ENCODE data around the gene TRIP13. TPM values are rescaled to one million over a fixed set of nuclear protein-coding genes. Genes with fewer than 3 reads are reported as not detected.

The TRIP13 gene
- total and polyA plus RNA-seq, 9 of the 15 experiments (the other 6 are each of a cell fraction or from before 2014, with no cell fraction given), result 24.1 to 116 (median 53.2) TPM

DNA sequence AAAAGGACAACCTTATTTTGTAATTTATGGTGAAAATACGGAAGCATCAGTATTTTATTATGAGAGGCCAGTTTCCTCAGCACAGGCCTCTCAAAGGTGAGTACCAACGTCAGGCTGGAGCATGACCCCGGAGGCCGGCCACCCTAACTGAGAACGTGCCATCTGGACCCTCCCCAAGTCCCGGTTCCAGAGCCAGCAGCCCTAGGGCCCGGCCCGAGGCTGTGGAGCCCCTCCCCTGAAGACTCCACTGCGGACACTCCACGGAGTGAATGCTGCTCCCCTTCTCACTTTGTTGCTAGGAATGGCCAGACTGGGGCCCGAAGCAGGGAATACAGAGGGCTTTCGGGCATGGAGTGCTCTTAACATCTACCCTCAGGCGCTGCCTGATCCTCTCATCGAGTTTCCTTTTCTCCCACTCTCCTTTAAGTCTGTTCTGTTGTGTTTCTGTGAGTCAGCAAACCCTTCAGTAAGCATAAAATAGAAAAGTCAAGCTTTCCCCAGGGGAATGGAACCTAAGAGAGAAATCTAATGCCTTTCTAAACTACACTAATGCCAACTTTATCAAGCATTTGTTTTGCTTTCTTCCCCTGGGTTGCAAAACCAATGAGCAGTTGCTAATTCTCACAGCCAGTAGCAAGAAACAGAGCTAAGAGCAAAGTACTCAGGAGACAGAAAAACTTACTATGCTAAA, 4.6 kb upstream of the TRIP13 start:
- intact Hi-C loops (cut with micrococcal nuclease) (no loop called here), in situ Hi-C loops (cut with MboI) (no loop called here)
- DNase-seq (ENCODE audit: extremely low read depth in 1 of 4, low spot score in 3 of 4) (no peak), ATAC-seq (no peak), FAIRE-seq (no peak)
- Histone ChIP-seq H4K20me1 (replicated peaks; ENCODE audit: control insufficient read depth, insufficient read depth, low read length) (peaks cover 20% of the 10 kb centered on the region; the same call in 1 of the 2 replicates), H3K4me2 (ENCODE audit: insufficient read depth, low read length) (no peak overlapping the region), H3K9me1 (ENCODE audit: control insufficient read depth, insufficient read depth, low read length) (no peaks in the 10 kb centered on the region), H2AFZ (ENCODE audit: low read depth, low read length) (no peak overlapping the region), H3K79me2 (ENCODE audit: control insufficient read depth, insufficient read depth, low read length) (peaks cover 100% of the 10 kb centered on the region), H3K4me1 (replicated peaks in 1 of 2; ENCODE audit: control insufficient read depth in 2 of 2, insufficient read depth in 2 of 2, low read length in 2 of 2) (peaks cover 10 to 36% of the 10 kb centered on the region in 2 experiments; a peak in 4 of 5 replicates), H3K36me3 (ENCODE audit: control insufficient read depth, insufficient read depth, low read length) (peaks cover 85% of the 10 kb centered on the region), H3K9me3 (replicated peaks; ENCODE audit: control insufficient read depth, insufficient read depth, low read depth, low read length) (no peaks in the 10 kb centered on the region), H3K27ac (ENCODE audit: extremely low read depth, low read depth, low read length) (no peak overlapping the region), H3K27me3 (ENCODE audit: control insufficient read depth in 2 of 2, insufficient read depth in 2 of 2, low read length in 2 of 2) (no peaks in the 10 kb centered on the region), H3K4me3 (no peak overlapping the region), H3K9ac (ENCODE audit: insufficient read depth in 1 of 2, low read depth in 2 of 2, low read length in 2 of 2) (0 out of 4 replicates have a peak overlapping the region, but pooled peaks of 1 of the 2 experiments have one; percentile 43)
- CTCF ChIA-PET (ENCODE audit: low intra/inter-chr PET ratio), result no interaction called here
- TF ChIP-seq ZNF253 (CRISPR knock-in tag; conservative IDR thresholded peaks at IDR 0.05), result no peak
- TF ChIP-seq, protein P1, sequence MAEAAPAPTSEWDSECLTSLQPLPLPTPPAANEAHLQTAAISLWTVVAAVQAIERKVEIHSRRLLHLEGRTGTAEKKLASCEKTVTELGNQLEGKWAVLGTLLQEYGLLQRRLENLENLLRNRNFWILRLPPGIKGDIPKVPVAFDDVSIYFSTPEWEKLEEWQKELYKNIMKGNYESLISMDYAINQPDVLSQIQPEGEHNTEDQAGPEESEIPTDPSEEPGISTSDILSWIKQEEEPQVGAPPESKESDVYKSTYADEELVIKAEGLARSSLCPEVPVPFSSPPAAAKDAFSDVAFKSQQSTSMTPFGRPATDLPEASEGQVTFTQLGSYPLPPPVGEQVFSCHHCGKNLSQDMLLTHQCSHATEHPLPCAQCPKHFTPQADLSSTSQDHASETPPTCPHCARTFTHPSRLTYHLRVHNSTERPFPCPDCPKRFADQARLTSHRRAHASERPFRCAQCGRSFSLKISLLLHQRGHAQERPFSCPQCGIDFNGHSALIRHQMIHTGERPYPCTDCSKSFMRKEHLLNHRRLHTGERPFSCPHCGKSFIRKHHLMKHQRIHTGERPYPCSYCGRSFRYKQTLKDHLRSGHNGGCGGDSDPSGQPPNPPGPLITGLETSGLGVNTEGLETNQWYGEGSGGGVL (CRISPR knock-in tag; IDR thresholded peaks at IDR 0.05), result no peak
- 0 out of 2 replicates have a peak, but pooled peaks have one; percentile 22 for TF ChIP-seq POLR2G (IDR thresholded peaks at IDR 0.05; ENCODE audit: low read depth, low read length)
- peak; percentile 37; the same call in 1 of the 2 replicates for TF ChIP-seq RBFOX2 (IDR thresholded peaks at IDR 0.05; ENCODE audit: low read depth, low read length)
- 96% methylated on average over 14 of the region's 14 CpGs for WGBS (ENCODE audit: insufficient coverage, low coverage, missing lambda C conversion rate)
- BruUV-seq (replicated peaks), result no TSS peak
- POLR2A ChIA-PET, result interaction anchor here (0.6 kb wide), 1 partner anchor 571 kb away, joined by 4 read pairs; no protein-coding TSS in a partner anchor

All from K562 (cell line).